Urothelium cell line (cell line): ENCODE data around the gene GTF2I.
"Not testable (repeated sequence)": the region's sequence is repeated elsewhere in the genome, so short reads cannot be mapped to it uniquely, and the experiment has no call there.

Source experiments
- DNase-seq: peaks from one replicate; pipeline ENCODE4 v3.0.0; 2011; ENCODE audit warnings: low spot score, mixed read lengths
- FAIRE-seq: peaks from 2 replicates; lab custom pipeline; 2011; peaks lifted over from hg19 to GRCh38; lab: Jason Lieb, UNC

The GTF2I gene

DNA sequence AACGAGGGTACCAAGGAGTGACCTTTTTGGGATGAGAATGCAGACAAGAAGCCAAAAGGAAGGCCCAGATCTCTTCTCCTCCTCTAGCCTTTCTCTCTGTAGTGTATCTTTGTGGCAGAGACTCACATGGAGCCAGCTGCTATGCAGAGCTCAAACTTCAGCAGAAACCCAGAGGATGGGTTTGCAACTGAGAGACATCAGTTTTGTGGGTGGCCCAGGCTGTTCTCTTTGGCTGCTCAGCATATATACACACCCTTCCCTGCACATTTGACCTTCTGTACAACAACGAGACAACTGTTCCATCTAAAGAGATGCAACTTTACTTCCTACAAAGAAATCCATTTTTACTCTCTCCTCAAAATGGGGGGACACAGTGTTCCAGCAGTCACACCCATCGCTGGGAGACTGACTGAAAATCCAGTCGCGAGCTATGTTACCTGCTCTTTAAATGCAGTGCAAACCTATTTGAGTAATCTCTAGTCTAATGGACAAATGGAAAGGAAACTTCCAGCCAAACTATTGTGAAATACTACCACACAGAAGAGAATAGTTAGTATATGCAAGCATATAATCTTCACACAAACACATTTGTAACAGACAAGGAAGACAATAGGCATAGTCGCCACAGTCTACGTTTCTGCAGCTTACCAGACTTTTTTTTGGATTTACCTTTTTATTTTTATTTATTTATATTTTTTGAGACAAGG, 51.2 kb downstream of the GTF2I start:
- FAIRE-seq: no peak
- no peak for DNase-seq

DNA sequence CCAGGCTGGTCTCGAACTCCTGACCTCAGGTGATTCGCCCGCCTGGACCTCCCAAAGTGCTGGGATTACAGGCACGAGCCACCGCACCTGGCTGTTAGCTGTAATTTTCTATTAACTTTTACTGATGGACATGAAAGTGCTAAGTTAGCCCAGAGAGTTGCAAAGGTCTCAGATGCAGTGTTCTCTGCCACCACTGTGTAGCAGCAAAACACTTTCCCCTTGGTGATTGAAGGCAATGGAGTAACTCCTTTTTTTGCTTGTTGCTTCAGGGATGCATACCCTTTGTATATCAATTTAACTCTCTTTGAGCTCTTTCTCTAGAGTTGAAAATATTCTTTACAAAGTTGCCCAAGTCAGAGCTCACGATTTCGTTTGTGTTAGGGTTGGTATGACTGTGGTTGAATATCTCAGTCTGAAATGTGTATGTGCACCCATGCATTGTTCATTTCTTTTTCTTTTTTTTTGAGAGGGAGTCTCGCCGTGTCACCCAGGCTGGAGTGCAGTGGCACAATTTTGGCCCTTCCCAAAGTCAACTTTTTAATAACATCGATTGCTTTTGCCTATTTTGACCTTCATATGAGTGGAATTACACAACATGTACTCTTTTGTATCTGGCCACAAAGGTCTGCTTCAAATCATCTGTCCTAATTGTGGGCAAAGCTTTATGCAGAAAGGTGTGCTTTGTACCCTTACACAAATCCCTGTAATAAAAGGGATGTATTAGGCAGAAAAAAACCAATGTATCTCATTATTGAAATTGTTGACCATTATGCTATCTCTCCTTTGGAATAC, 52.6 kb downstream of the GTF2I start:
- FAIRE-seq (no peak), DNase-seq (no peak)

DNA sequence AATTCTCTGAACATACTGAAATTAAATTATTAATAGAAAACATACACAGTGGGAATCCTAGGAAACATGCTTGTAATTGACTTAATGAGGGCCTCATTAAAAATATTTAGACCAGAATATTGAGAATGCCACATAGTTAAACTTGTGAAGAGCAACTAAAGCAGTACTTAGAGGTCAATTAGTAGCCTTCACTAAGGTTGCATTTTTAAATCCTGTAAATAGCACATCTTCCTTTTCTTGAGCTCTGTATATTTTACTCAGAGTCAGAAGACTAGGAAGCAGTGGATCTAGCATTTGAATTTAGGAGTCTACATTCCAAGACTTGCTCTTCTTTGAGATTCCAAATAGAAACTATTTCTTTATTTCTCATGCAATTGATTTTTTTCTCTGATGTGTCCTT, 56.0 kb downstream of the GTF2I start:
- DNase-seq: no peak
- FAIRE-seq: no peak

DNA sequence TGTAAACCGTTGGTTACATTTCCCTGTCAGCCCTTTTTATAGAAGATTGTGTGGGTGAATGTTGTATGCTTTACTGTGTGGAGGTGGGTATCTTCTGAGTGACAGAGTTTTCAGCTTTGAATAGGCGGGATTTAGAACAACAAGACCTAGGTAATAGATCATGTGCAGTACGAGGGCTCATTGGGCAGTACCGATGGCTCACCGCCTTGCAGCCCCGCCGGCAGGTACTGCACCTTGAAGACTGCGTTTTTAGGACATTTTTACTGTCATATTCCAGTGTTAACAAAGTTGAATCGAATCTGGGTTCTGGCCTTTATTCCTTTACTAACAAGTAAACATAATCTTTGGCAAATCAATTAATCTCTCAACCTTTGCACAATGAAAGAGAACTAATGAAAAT, 60.4 kb downstream of the GTF2I start:
- no peak for DNase-seq
- no peak for FAIRE-seq

DNA sequence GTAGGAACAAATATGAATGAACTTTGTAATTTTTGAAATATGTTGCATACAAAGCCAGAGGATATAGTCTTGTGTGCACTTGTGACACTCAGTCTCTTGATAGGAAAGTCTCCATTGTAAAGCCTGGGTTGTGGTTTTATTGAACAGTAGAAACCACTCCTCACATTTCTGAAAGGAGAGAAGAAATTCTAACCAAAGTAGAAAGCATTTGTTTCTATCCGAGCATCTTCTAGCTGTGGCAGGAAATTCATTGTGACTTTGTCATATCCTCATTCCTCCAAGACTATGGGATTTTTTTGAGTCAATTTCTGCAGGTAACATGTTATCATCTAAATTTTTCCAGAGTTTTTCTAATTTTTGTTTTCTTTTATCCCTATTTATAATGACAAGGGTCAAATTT, 60.8 kb downstream of the GTF2I start:
- DNase-seq: no peak
- no peak for FAIRE-seq

DNA sequence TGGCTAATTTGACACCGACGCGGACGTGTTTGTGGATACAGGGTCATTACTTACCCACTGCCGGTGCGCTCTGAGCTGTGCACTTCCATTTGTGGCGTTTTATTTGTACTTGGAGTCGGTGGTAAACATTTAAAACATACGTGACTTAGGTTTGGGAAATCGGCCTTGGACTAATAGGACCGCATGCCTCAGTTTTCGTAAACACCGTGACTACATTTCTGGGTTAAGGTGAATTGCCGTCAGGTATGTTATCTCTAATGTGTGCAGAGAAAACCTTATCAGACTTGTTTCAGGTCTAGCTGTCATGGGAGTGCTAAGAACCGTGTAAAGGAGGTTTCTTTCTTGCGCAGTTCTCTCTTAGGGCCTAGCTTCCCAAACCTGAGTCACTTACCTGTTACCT, 64.6 kb downstream of the GTF2I start:
- no peak for FAIRE-seq

DNA sequence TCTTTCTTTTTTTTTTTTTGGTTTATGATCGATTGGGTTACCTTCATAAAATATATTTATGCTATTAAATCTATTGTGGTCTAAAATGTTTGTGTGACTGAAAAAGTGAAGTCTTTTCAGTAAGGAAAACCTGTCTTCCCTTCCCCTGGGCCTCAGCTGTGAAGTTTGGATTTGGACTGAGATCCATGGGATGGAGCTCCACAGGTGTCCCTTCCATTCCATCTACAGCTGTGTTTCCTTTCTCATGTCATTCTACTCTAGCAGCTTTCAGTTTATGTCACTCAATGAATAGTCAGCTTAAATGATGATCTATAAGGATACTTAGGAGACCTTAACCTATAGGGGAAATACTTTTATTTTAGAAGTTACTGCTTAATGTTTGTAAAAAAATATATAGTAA, 68.3 kb downstream of the GTF2I start:
- no peak for DNase-seq
- FAIRE-seq: no peak

More for the DNA sequence above, 64.6 kb downstream of the GTF2I start:
- no peak for DNase-seq

DNA sequence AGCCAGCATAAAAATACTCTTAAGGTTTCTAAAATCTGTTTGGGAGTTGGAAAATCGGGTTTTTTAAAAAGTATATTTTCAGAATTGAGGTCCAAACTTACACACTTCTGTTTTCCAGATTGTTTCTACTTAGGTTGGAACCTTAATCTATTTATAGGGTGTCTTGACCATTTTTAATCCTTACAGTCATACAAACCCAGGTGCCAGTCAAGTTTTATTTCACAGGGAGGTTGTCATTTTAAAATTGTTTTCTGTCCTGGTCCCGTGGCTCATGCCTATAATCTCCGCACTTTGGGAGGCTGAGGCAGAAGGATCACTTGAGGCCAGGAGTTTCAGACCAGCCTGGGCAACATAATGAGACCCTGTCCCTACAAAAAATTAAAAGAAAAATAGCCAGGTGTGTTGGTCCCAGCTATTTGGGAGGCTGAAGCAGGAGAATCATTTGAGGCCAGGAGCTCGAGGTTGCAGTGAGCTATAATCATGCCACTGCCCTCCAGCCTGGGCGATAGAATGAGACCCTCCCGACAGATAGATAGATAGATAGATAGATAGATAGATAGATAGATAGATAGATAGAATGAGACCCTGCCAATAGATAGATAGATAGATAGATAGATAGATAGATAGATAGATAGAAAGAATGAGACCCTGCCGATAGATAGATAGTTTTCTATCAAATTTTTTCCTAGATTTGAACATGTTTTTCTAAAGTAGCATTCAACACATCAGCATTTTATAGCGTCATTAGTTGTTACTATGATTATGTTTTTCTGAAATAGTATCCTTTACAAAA, 69.0 kb downstream of the GTF2I start:
- DNase-seq (no peak), FAIRE-seq (no peak)

DNA sequence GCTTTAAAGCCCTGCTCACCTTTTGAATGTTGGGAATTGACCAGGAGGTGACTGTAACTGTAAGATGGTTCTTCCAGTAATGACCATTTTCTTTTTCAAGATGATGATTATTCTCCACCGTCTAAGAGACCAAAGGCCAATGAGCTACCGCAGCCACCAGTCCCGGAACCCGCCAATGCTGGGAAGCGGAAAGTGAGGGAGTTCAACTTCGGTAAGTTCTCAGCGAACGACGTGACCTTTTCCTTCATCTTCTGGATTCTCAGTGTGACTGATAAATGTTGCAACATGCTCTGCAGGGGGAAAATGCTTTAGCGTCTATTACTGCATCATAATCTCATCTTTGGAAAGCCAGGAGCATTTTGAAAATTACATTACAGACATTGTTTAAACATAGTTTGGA, 71.2 kb downstream of the GTF2I start:
- not testable (repeated sequence) for DNase-seq, FAIRE-seq

DNA sequence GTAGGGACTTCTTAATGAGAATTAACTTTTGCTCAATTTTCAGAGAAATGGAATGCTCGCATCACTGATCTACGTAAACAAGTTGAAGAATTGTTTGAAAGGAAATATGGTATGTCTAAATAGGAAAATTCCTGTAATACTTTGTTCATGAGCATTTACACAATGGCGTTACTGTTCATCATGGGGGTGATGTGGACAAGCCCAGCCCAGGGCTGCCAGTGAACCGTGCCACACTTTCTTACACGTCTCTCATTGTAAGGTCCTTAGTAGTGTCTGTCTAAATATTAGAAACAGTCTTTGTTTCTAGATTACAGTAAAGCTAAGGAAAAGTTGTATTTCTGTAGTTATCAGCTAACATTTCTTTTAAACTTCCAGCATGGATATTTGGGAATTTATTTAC, 72.7 kb downstream of the GTF2I start:
- DNase-seq, FAIRE-seq: not testable (repeated sequence)

DNA sequence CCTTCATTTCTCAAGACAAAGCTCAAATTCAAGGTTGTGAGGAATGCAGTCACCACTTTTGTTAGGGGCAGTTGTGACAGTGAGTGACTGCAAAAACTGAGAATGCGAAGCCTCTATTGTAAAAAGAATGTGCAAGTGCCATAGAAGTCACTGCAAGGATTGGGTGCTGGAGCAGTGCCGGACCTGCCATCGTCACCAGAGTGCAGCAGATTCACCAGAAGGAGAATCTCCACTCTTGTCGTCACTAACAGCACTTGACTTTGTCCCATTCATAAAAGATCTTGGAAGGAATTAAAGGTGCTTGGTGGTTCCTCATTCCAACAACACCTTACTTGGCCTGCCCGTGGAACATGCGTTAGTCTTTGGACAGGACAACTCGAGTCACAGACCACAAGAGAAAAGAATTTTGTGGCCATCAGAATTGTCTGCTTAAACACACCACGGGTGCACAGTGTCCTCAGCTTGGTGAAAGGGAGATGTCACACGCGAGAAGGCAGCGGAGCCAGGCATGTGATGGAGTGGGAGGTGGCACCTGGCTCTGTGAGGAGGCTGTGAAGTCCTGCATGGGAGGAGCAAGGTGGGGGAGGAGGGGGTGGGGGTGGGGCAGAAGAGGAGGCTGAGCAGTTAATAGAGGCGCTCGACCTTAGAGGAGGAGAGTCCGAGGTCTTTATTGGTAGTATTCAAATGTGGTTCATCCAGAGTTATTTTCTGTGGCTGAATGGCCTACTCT, 82.6 kb downstream of the GTF2I start:
- DNase-seq, FAIRE-seq: not testable (repeated sequence)

DNA sequence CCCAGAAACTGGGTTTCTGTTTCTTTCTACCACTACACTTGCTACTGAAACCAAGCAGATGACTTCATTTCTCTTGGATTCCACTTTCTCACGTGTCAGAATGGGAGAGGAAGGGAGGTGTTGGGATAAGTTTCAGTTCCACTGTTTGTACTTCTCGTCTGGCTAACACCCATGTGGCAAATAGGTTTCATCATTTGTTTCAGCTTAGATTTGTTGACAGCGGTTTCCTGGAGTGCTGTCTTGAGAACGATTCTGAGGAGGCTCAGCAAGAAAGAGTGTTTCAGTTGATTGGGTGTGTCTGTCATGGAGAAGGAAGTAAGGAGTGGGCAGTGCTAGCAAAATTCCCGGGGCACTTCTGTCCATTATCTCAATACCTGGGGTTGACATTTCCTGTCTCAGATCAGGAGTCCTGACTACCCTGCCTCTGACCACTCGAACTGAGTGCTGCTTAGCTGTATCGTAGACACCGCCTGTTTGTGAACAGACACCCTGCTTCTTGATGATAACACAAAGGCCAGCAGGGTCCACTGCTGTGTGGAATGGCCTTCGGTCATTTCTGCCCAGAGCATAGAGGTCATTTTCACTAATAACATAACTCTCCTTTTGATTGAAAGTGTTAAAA, 86.5 kb downstream of the GTF2I start:
- not testable (repeated sequence) for FAIRE-seq, DNase-seq

DNA sequence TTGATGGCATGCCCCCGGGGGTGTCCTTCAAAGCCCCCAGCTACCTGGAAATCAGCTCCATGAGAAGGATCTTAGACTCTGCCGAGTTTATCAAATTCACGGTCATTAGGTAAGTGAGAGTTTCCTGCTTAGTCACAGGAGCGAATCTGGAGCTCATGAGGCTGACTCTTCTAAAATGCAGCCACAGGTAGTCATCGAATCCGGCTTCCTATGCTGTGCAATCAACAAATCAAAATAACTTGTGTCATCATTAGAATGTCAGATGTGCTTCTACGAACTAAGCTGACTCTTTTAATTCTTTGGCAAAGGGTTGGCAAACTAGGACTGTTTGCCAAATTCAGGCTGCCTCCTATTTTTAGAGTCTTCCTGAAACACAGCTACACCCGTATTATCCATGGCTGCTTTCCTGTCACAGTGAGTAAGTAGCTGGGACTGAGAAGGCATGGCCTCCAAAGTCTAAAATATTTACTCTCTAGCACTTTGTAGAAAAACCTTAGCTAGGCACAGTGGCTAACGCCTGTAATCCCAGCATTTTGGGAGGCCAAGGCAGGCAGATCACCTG, 96.5 kb downstream of the GTF2I start:
- FAIRE-seq, DNase-seq: not testable (repeated sequence)

DNA sequence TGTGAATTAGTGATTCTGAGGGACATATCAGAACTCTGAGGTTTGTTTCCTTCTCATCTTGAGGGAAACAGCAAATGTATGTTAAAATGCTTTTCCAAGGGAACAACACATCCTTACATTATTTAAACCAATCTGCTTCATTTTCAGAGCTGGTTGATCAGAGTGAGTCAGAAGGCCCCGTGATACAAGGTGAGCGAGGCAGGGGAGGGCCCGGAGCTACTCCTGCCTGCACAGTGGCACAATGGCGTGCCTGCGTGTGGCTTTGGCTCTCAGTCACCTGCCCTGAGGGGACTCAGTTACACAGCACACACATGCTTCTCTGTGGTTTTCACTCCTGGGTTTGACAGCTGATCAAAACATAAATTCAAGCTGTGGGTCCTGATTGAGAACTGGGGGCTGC, 99.2 kb downstream of the GTF2I start:
- not testable (repeated sequence) for DNase-seq, FAIRE-seq

DNA sequence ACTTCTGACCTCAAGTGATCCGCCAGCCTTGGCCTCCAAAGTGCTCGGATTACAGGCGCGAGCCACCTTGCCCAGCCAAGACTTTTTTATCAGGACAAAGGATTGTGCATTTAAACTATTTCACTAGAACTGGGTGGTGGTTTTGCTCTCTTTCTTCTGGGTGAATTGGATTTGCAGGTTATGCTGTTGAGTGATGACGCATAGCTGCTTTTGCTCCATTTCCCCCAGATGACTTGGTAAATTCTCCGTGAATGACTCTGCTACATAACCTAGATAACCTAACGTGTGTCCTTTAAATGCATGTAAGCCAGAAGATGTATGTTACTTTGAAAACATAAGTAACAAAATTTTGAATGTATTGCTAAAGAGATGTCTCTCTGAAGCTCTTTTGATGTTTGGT, 100.8 kb downstream of the GTF2I start:
- not testable (repeated sequence) for FAIRE-seq, DNase-seq

DNA sequence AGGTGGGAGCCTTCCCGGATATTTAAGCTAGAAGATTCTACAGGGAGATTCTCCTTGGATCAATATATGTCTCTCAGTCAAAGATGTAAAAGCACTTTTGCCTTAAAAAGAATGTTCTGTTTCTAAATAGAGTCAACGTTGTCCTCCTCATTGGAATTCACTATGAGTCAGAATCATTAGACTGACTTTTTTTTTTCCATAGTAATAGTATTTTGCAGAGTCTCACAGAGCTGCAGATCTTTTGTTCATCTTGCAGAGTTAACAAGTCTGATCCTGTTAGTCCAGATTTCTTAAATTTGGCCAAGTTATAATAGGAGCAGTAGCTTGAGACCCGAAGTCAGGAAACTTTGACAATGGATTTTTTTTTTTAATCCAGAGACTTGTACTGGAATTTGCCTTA, 101.5 kb downstream of the GTF2I start:
- not testable (repeated sequence) for DNase-seq, FAIRE-seq

DNA sequence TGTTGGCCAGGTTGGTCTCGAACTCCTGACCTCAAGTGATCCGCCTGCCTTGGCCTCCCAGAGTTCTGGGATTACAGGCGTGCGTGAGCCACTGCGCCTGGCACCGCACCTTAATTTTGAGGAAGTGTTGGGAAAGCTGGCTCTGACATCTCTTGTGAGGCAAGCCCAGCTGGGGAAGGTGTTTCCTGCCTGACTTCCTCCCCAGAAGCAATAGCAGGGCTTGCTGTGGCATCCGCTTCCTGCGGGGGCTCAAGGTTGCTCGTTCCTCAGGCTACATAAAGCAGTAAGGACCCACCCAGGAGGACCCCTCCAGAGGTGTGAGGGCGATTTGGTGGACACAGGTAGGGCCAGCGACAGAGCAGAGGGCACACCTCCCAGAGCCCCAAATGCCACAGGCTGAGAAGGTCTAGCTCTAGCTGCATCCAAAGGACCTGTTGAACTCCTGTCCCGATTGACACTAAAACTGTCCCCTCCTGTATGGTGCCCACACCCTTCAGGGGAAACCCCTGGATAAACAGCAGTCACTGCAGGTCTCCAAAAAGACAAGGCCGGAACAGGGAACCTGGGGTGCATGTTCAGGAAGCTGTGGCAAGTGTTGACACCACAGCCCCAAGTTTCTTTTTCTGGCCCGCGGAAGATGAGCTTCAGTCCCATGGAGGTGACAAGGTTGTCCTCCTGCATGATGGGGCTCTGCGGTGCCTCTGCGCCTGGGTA, 107.8 kb downstream of the GTF2I start:
- not testable (repeated sequence) for FAIRE-seq, DNase-seq

DNA sequence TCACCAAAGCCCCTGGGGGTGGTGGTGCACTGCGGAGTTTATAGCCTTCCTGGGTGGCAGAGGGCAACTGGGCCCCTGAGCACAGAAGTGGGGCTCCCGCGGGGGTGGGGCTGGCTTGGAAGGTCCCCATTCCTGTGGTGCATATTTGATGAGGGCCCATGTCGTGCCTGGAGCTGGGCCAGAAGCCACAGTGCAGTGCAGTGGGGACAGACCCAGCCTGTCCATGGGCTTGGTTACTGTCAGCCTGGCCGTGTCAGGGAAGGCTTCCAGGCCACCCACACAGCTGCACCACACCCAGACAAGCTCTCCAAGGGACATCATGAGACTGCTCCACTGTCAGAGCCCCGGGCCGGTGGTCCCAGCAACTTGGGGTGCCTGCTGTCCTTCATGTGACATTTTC, 109.0 kb downstream of the GTF2I start:
- not testable (repeated sequence) for DNase-seq, FAIRE-seq

DNA sequence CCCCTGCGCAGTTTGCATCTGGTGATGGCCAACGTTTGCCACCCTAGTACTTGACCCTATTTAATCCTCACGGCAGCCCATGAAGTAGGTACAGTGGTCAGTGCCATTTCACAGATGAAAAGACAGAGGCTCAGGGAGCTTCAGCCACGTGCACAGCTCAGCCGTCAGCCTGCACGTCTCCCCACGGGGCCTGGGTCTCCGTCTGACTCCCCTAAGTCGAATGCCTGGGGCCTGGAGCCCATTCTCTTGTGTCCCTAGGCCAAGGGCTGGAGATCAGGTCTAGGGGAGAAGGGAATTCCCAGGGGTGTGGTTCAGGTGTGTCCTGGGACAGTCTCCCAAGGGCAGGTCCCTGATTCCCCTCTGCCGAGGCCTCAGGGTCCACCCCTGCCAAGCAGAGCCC, 109.5 kb downstream of the GTF2I start:
- FAIRE-seq, DNase-seq: not testable (repeated sequence)
